HepG2 (cell line): ENCODE results near the gene TBC1D22A. TPM values are rescaled to one million over a fixed set of nuclear protein-coding genes. Genes with fewer than 3 reads are reported as not detected.

Source experiments
- CEBPG ChIP-seq: IDR thresholded peaks from 2 replicates; pipeline ENCODE4 v1.6.1; 2016
- CHCHD3 ChIP-seq: sonication (generic); formaldehyde crosslinking; IDR thresholded peaks from 2 replicates; pipeline ENCODE4 v1.8.0; 2022; ENCODE audit warnings: mild to moderate bottlenecking, missing genetic modification reagents, moderate library complexity
- EZH2 ChIP-seq: conservative IDR thresholded peaks from 2 replicates; pipeline ENCODE4 v1.6.1; 2012; ENCODE audit warnings: mild to moderate bottlenecking, low read depth, low read length, moderate library complexity
- FOXP1 ChIP-seq, 2 experiments: fragments of 450-650 bp in 1 of 2; IDR thresholded peaks; 2 replicates each; pipeline ENCODE4 v1.6.1; 2017 to 2018; ENCODE audit warnings: antibody characterized with exemption in 1 of 2
- MTF2 ChIP-seq: sonication (generic); formaldehyde crosslinking; IDR thresholded peaks from 2 replicates; pipeline ENCODE4 v1.5.0; 2020; ENCODE audit warnings: missing genetic modification reagents, borderline replicate concordance
- NFRKB ChIP-seq: fragments of 450-650 bp; IDR thresholded peaks from 2 replicates; pipeline ENCODE4 v1.6.1; 2017
- NONO ChIP-seq, 2 experiments: fragments of 450-650 bp in 1 of 2; sonication (generic) in 1 of 2; formaldehyde crosslinking in 1 of 2; IDR thresholded peaks in 1 of 2; conservative IDR thresholded peaks in 1 of 2; 2 replicates each; pipeline versions ENCODE4 v1.6.1 to v1.8.0; 2017 to 2022; ENCODE audit warnings: mild to moderate bottlenecking in 1 of 2, missing genetic modification reagents in 1 of 2, moderate library complexity in 1 of 2
- SKI ChIP-seq: fragments of 450-650 bp; IDR thresholded peaks from one replicate; pipeline ENCODE4 v1.6.1; 2018; ENCODE audit warnings: mild to moderate bottlenecking; ENCODE audit not compliant: partially characterized antibody
- SMARCC2 ChIP-seq: fragments of 450-650 bp; IDR thresholded peaks from 2 replicates; pipeline ENCODE4 v1.6.1; 2017; ENCODE audit warnings: antibody characterized with exemption, mild to moderate bottlenecking
- TCF12 ChIP-seq, 2 experiments: fragments of 450-650 bp in 1 of 2; sonication (generic) in 1 of 2; formaldehyde crosslinking in 1 of 2; IDR thresholded peaks; 2 replicates each; pipeline versions ENCODE4 v1.6.1 to v1.8.0; 2017 to 2022; ENCODE audit warnings: antibody characterized with exemption in 1 of 2, mild to moderate bottlenecking in 1 of 2, missing genetic modification reagents in 1 of 2, moderate library complexity in 1 of 2
- TEAD3 ChIP-seq: optimal IDR thresholded peaks from 2 replicates; pipeline ENCODE3; 2016; ENCODE audit warnings: borderline replicate concordance
- ZMYM2 ChIP-seq: sonication (generic); formaldehyde crosslinking; IDR thresholded peaks from 2 replicates; pipeline ENCODE4 v1.8.0; 2022; ENCODE audit warnings: mild to moderate bottlenecking, missing genetic modification reagents
- ZNF207 ChIP-seq: fragments of 450-650 bp; IDR thresholded peaks from 2 replicates; pipeline ENCODE4 v1.6.1; 2016; ENCODE audit warnings: antibody characterized with exemption, borderline replicate concordance
- ZNF713 ChIP-seq: sonication (generic); formaldehyde crosslinking; IDR thresholded peaks from 2 replicates; pipeline ENCODE4 v1.4.0; 2020; ENCODE audit warnings: mild to moderate bottlenecking, missing genetic modification reagents
- polyA plus RNA-seq, 8 experiments: library from polyadenylated mRNA; depleted of rRNA in 3 of 8; stranded (reverse) in 7 of 8; unstranded in 1 of 8; fragments of >200 nt; fragmentation: Illumina TruSeq in 4 of 8; extraction: Trizol in 4 of 8; gene quantifications; 2 replicates each; pipeline versions ENCODE4 v1.2.1 to v1.2.3, GENCODE V29; 2011 to 2016; ENCODE audit warnings: low read depth in 4 of 8, missing spikeins in 1 of 8, mixed read lengths in 1 of 8; ENCODE audit not compliant: insufficient read depth in 1 of 8
- total RNA-seq, 5 experiments: library from RNA; depleted of rRNA; stranded (reverse); fragments of >200 nt; fragmentation: Illumina TruSeq; extraction: Trizol; gene quantifications; 2 replicates each; pipeline ENCODE4 v1.2.3, GENCODE V29; 2016; ENCODE audit warnings: low read depth in 1 of 5
- TF ChIP-seq, protein P1 (sequence below): sonication (generic); formaldehyde crosslinking; IDR thresholded peaks from 2 replicates; pipeline ENCODE4 v1.5.0; 2020; ENCODE audit warnings: missing genetic modification reagents
- TF ChIP-seq, protein P2 (sequence below): sonication (generic); formaldehyde crosslinking; IDR thresholded peaks from 2 replicates; pipeline ENCODE4 v1.8.1; 2023; ENCODE audit warnings: mild to moderate bottlenecking, missing genetic modification reagents
- TF ChIP-seq, protein P3 (sequence below): sonication (generic); formaldehyde crosslinking; IDR thresholded peaks from 2 replicates; pipeline ENCODE4 v1.4.0; 2020; ENCODE audit warnings: missing genetic modification reagents

TBC1D22A gene
- total and polyA plus RNA-seq, 2 of the 13 experiments (the other 11 are each of a cell fraction or from before 2014, with no cell fraction given), result 17.3 to 18.0 TPM

DNA sequence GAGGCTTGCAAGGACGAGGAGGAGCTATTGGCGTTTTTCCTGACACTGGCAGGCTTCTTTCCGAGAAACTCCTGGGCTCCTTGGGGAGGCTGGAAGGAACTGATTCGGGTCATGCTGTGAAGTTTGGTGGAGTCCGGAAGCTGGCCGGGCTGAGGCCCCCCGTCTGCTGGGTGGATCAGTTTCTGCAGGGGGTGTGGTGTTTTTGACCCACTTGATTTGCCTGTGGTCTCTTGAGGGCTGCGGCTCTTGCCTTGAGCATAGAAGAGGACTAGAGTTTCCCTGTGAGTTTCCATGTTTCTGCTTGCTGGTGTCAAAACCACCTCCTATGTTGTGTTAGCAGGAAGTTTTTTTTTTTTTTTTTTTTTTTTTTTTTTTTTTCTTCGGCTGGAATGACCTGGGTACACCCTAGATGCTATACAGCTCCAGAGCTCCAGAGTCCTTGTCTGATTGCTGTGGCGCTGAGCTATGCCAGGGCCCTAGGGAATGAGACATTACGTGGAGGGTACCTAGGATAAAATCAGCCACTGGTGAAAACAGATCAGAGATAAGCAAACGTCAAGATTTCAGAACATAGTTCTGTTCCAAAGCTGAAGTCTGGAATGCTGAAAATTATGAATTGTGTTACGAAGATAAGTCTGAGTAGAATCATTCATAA lies 728 bp downstream of the TBC1D22A start (continued):
- TF ChIP-seq, protein P1, sequence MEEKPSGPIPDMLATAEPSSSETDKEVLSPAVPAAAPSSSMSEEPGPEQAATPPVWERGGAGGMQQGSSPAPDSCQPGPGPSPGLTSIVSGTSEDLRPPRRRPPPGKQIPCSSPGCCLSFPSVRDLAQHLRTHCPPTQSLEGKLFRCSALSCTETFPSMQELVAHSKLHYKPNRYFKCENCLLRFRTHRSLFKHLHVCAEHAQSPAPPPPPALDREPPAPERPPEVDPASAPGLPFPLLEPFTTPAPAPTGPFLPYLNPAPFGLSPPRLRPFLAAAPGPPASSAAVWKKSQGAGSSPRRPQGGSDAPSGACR (CRISPR knock-in tag), result 0 out of 2 replicates have a peak, but pooled peaks have one; percentile 53
- TF ChIP-seq TCF12 (IDR thresholded peaks at IDR 0.05) (no peak), TCF12 (CRISPR knock-in tag; IDR thresholded peaks at IDR 0.05) (0 out of 2 replicates have a peak, but pooled peaks have one; percentile 30), EZH2 (no peak), ZNF713 (CRISPR knock-in tag) (no peak), SKI (no peak), SMARCC2 (no peak), ZNF207 (no peak), MTF2 (CRISPR knock-in tag) (no peak), CHCHD3 (CRISPR knock-in tag) (no peak), FOXP1 (IDR thresholded peaks at IDR 0.05) (no peak), FOXP1 (CRISPR knock-in tag; IDR thresholded peaks at IDR 0.05) (no peak), ZMYM2 (no peak), TEAD3 (CRISPR knock-in tag) (no peak), NFRKB (no peak), CEBPG (CRISPR knock-in tag) (no peak), NONO (IDR thresholded peaks at IDR 0.05) (no peak), NONO (CRISPR knock-in tag; conservative IDR thresholded peaks at IDR 0.05) (no peak)
- TF ChIP-seq, protein P2, sequence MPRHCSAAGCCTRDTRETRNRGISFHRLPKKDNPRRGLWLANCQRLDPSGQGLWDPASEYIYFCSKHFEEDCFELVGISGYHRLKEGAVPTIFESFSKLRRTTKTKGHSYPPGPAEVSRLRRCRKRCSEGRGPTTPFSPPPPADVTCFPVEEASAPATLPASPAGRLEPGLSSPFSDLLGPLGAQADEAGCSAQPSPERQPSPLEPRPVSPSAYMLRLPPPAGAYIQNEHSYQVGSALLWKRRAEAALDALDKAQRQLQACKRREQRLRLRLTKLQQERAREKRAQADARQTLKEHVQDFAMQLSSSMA (CRISPR knock-in tag), result 0 out of 2 replicates have a peak, but pooled peaks have one; percentile 35
- TF ChIP-seq, protein P3, sequence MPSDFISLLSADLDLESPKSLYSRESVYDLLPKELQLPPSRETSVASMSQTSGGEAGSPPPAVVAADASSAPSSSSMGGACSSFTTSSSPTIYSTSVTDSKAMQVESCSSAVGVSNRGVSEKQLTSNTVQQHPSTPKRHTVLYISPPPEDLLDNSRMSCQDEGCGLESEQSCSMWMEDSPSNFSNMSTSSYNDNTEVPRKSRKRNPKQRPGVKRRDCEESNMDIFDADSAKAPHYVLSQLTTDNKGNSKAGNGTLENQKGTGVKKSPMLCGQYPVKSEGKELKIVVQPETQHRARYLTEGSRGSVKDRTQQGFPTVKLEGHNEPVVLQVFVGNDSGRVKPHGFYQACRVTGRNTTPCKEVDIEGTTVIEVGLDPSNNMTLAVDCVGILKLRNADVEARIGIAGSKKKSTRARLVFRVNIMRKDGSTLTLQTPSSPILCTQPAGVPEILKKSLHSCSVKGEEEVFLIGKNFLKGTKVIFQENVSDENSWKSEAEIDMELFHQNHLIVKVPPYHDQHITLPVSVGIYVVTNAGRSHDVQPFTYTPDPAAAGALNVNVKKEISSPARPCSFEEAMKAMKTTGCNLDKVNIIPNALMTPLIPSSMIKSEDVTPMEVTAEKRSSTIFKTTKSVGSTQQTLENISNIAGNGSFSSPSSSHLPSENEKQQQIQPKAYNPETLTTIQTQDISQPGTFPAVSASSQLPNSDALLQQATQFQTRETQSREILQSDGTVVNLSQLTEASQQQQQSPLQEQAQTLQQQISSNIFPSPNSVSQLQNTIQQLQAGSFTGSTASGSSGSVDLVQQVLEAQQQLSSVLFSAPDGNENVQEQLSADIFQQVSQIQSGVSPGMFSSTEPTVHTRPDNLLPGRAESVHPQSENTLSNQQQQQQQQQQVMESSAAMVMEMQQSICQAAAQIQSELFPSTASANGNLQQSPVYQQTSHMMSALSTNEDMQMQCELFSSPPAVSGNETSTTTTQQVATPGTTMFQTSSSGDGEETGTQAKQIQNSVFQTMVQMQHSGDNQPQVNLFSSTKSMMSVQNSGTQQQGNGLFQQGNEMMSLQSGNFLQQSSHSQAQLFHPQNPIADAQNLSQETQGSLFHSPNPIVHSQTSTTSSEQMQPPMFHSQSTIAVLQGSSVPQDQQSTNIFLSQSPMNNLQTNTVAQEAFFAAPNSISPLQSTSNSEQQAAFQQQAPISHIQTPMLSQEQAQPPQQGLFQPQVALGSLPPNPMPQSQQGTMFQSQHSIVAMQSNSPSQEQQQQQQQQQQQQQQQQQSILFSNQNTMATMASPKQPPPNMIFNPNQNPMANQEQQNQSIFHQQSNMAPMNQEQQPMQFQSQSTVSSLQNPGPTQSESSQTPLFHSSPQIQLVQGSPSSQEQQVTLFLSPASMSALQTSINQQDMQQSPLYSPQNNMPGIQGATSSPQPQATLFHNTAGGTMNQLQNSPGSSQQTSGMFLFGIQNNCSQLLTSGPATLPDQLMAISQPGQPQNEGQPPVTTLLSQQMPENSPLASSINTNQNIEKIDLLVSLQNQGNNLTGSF, result no peak
